ENCODE data around the gene PRKN. TPM values are rescaled to one million over a fixed set of nuclear protein-coding genes. Genes with fewer than 3 reads are reported as not detected.

Gene PRKN
- total and polyA plus RNA-seq, 9 of the 15 experiments (the other 6 are each of a cell fraction or from before 2014, with no cell fraction given) = 0.03 to 0.96 (median 0.15) TPM; not detected in 2

GRCh38 chr6:162379757-162380409, 347.7 kb downstream of the PRKN start:
- no peaks in the 10 kb centered on the region for H3K27me3 ChIP-seq (ENCODE audit: control insufficient read depth in 2 of 2, insufficient read depth in 2 of 2, low read length in 2 of 2)
- no peak for DNase-seq (ENCODE audit: extremely low read depth in 1 of 4, low spot score in 3 of 4)
- no peak overlapping the region for H3K4me2 ChIP-seq (ENCODE audit: insufficient read depth, low read length)
- in situ Hi-C loops (cut with MboI) = no loop called here
- no peaks in the 10 kb centered on the region for H4K20me1 ChIP-seq (replicated peaks; ENCODE audit: control insufficient read depth, insufficient read depth, low read length)
- no peaks in the 10 kb centered on the region for H3K4me1 ChIP-seq (replicated peaks in 1 of 2; ENCODE audit: control insufficient read depth in 2 of 2, insufficient read depth in 2 of 2, low read length in 2 of 2)
- TF ChIP-seq, protein P1, sequence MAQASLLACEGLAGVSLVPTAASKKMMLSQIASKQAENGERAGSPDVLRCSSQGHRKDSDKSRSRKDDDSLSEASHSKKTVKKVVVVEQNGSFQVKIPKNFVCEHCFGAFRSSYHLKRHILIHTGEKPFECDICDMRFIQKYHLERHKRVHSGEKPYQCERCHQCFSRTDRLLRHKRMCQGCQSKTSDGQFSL (CRISPR knock-in tag; IDR thresholded peaks at IDR 0.05) = no peak
- TF ChIP-seq, protein P1 (tag; IDR thresholded peaks at IDR 0.05) = no peak
- TF ChIP-seq MAFG (tag; conservative IDR thresholded peaks at IDR 0.05) (peak; percentile 47), MAFK (IDR thresholded peaks at IDR 0.05; ENCODE audit: low read length) (peak; percentile 31; the same call in 1 of the 2 replicates), ZNF316 (IDR thresholded peaks at IDR 0.05) (peak; percentile 76), MAFF (IDR thresholded peaks at IDR 0.05; ENCODE audit: low read length) (0 out of 2 replicates have a peak, but pooled peaks have one; percentile 44), CAMTA2 (CRISPR knock-in tag; conservative IDR thresholded peaks at IDR 0.05) (no peak), C11orf30 (IDR thresholded peaks at IDR 0.05; ENCODE audit: low read depth) (0 out of 2 replicates have a peak, but pooled peaks have one; percentile 41)
- ATAC-seq = no peak
- no peak overlapping the region for H3K27ac ChIP-seq (ENCODE audit: extremely low read depth, low read depth, low read length)
- no peaks in the 10 kb centered on the region for H3K79me2 ChIP-seq (ENCODE audit: control insufficient read depth, insufficient read depth, low read length)
- H3K9me3 ChIP-seq (replicated peaks; ENCODE audit: control insufficient read depth, insufficient read depth, low read depth, low read length) = no peaks in the 10 kb centered on the region
- POLR2A ChIA-PET = interaction anchor here (1.4 kb wide), 1 partner anchor 12 kb away, joined by 5 read pairs; no protein-coding TSS in a partner anchor
- CTCF ChIA-PET (ENCODE audit: low intra/inter-chr PET ratio) = no interaction called here
- WGBS (ENCODE audit: insufficient coverage, low coverage, missing lambda C conversion rate) = 0% methylated on average over 5 of the region's 5 CpGs
- intact Hi-C loops (cut with micrococcal nuclease) = no loop called here
- H3K9me1 ChIP-seq (ENCODE audit: control insufficient read depth, insufficient read depth, low read length) = no peaks in the 10 kb centered on the region
- no peak overlapping the region for H3K9ac ChIP-seq (ENCODE audit: insufficient read depth in 1 of 2, low read depth in 2 of 2, low read length in 2 of 2)
- no peak for FAIRE-seq
- H3K4me3 ChIP-seq = no peak overlapping the region
- H2AFZ ChIP-seq (ENCODE audit: low read depth, low read length) = no peak overlapping the region
- H3K36me3 ChIP-seq (ENCODE audit: control insufficient read depth, insufficient read depth, low read length) = no peaks in the 10 kb centered on the region
- BruUV-seq (replicated peaks) = no TSS peak
